ENCODE data around the gene FRMD1.
"Not testable (repeated sequence)": the region's sequence is repeated elsewhere in the genome, so short reads cannot be mapped to it uniquely, and the experiment has no call there.

FRMD1 gene

DNA sequence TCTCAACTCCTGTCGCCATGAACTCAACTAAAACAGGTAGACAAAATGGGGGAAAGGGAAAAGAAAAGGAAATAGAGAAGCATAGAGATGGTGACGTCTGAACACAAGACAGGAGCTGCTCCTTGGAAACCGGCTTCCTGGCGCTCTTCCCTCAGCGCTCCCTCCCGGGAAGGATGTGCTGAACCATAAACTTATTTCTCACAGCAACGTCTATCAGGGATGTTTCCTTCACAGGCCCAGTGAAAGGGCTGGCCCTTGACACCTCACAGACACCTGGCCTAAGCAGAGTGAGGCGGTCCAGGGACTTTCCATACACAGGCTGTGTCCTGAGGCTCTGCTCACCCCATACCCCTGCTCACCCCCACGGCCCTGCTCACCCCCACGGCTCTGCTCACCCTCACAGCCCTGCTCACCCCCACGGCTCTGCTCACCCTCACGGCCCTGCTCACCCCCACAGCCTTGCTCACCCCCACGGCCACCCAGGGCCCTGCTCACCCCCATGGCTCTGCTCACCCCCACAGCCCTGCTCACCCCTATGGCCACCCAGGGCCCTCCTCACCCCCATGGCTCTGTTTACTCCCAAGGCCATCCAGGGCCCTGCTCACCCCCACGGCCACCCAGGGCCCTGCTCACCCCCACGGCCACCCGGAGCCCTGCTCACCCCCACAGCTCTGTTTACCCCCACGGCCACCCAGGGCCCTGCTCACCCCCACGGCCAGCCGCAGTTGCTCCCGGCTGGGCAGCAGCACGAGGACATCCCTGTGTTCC is 653 bp downstream of the FRMD1 start:
- no peak for DNase-seq (ENCODE audit: low spot score)

DNA sequence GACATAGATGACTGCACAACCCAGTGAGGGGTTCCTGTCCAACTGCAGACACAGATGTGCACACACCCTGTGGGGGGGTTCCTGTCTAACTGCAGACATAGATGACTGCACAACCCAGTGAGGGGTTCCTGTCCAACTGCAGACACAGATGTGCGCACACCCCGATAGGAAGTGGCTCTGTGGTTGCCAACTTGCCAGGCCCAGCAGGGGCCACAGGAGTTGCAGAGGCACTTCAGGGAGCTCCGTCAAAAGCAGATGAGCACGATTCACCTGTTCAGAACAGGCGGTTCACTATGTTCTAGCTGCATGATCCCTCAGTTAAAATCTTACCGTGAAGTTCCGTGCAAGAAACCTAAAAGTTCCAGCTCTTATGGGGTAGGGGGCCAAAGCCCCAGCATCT is 1.6 kb downstream of the FRMD1 start:
- DNase-seq (ENCODE audit: low spot score): not testable (repeated sequence)

DNA sequence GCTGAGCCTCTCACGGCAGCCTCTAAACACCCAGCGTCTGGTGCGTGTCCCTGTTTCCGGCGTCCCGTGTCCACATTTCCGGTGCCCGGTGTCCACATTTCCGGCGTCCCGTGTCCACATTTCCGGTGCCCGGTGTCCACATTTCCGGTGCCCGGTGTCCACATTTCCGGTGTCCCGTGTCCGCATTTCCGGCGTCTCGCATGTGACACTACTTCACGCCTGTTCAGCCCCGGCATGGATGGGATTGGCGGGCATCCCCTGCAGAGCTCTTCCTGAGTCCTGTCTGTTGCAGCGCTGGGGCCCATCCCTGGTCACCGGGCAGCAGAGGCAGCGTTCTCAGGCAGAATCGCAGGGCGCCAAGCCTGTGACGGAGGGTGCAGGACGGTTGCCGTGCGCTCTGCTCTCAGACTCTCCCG is 3.2 kb downstream of the FRMD1 start:
- no peak for DNase-seq (ENCODE audit: low spot score)

DNA sequence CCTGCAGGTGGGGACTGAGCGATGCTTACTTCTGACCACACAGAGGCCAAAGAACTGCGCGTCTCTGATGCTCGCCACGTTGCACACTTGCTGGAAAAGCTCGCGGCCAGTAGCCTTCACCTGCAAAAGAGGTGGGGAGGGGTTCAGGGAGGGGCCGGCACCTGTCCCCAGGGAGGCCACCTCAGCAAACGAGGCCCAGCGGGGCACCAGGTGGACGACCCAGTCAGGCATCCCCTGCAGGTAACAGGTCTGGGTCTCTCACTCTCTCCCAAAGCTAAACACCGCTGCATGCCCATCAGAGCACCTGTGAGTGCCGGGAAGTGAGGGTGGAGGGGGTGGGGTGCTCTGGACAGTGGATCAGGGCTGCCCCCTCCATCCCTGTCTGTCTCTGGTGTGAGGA is 3.8 kb downstream of the FRMD1 start:
- no peak for DNase-seq (ENCODE audit: low spot score)

DNA sequence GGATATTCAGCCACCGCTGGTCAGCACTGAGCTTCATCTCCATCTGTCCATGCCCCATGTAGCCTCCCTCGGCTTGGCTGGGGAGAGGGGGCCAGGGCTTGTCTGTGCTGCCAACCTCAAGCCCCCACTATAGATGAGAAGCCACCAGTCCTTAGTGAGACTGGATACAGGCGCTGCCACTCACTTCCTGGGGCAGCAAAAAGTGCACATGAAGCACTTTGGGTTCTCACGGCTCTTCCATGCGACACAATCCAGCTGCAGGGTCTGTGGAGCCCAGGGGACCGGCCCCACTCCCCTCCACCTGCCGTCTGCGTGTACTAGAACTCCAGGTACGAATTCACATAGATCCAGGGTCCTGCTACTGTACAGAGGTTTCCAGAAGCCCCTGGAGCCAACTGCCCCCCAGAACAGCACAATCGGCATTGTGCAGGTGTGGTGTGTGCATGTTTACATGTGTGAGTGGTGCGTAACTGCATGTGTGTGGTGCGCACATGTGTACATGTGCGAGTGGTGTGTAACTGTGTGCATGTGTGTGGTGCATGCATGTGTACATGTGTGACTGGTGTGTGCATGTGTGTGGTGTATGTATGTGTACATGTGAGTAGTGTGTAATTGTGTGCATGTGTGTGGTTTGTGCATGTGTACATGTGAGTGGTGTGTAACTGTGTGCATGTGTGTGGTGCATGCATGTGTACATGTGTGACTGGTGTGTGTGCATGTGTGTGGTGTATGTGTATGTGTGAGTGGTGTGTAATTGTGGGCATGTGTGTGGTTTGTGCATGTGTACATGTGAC is 4.9 kb downstream of the FRMD1 start:
- DNase-seq (ENCODE audit: low spot score): no peak

DNA sequence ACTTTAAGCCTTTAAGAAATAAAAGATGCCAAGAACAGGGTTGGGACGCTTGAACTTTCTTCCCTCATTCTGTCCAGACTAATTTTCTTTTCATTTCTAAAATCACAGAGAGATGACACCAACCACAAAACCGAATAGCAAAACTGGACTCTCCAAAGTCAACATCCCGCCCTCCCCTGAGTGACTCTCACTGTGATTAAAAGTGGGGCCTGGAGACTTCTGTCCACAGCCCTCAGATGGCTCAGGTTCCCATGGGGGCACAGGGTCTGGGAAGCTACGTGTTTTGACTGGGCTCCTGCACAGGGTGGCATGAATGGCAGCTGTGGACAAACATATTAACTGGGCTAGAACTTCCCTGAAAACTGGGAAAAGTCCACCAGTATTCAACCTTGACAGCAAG is 6.3 kb downstream of the FRMD1 start:
- no peak for DNase-seq (ENCODE audit: low spot score)

DNA sequence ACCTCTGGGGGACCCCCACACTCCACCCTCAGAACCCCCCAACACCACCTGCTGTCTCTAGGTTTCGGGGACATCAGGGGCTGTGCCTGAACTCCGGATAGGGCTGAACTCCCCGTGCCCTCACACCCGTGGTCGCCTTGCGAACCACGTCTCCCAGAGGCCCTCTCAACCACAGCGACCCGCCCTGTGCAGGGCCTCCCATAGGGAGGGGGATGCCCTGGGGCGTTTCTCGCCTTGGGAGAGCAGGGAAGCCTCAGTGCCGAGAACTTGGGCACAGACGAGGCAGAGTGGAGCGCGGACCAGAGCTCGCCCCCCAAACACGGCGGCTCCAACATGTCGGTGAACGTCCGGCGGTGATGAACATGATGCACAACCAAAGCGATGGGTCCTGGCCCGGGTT is 6.8 kb downstream of the FRMD1 start:
- DNase-seq (ENCODE audit: low spot score): no peak

DNA sequence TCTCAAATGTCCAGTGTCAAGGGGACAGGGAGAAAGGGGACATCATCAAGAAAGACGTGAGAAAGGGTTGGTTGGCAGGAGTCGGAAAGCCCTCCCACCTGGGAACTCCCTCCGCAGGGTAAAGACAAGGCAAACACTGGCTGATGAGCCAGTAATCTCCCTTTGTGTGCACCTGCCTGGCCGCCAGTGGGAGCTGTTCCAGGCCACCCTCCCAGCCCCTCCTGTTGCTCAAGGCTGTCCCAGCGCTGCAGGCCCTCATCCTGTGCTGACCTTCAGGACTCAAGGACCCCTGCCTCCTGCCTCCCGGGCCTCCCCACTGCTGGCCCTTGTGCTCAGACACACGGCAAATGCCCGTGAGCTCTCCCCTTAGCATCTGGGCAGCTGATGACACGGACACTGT is 7.4 kb downstream of the FRMD1 start:
- no peak for DNase-seq (ENCODE audit: low spot score)

DNA sequence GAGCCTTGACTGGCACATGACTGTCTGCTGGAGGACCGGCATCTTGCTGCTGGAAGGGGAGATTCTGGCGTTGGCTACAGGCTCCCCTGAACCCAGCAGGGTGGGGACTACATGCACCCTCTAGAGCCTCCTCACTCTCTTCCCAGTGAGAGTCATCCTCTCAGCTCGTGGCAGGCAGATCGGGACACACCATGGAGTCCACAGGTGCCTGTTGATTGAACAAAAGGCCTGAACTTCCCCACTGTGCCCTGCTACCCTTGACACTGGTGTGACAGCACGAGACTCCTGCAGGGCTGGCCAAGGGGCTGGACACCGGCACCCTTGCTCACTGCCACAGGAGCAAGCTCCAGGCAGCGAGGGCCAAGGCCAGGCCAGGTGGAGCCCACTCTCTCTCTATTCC is 8.2 kb downstream of the FRMD1 start:
- DNase-seq (ENCODE audit: low spot score): no peak

DNA sequence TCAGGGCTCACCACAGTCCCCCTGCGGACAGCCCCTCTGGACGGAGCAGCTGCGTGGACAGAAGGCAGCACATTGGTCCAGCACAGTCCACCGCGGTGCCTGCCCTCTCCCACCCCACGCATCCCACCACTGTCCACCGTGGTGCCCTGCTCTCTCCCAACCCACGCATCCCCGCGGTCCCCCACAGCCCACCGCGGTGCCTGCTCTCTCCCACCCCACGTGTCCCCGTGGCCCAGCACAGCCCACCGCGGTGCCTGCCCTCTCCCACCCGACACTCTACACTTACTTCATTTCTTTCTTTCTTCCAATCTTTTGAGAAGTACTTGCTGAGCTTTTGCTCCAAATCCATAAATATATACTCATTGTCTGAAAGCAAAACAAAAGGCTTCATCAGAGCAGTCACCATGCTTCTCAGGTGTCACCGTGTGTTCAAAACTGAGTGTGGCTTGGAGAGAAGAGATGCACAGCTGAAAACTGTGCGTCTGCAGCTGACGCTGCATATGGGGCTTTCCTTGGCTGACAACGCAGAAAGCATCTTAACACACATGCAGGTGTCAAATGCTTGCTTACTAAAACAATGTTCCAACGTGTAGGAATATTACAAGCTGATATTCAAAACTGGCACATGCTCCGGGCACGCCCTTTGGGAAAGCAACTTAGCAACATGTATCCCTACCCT is 11.8 kb downstream of the FRMD1 start:
- no peak for DNase-seq (ENCODE audit: low spot score)

DNA sequence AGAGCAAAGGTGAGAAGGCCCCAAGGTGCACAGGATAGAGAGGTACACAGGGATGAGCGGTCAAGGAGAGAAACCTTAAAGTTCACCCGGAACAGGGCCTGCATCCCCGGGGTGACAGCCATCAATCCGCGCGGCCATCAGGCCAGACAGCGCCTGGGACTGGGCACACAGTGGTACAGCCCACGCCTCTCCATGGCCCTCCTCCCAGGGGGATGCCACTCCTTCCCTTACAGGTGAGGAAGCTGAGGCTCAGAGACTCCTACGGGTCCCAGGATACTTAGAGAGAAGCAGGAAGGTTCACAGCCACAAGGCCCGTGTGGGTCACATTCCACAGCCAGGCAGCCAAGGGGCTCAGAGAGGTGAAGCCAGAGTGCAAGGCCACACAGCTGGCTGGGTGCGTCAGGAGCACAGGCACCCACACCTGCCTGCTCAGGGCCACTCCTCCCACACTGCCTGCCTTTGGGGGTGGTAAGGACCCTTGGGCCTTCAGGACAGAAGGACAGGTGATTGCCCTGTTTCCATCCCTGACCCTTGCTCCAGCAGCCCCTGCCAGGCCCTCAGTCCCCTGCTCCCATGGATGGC is 14.7 kb downstream of the FRMD1 start:
- no peak for DNase-seq (ENCODE audit: low spot score)

DNA sequence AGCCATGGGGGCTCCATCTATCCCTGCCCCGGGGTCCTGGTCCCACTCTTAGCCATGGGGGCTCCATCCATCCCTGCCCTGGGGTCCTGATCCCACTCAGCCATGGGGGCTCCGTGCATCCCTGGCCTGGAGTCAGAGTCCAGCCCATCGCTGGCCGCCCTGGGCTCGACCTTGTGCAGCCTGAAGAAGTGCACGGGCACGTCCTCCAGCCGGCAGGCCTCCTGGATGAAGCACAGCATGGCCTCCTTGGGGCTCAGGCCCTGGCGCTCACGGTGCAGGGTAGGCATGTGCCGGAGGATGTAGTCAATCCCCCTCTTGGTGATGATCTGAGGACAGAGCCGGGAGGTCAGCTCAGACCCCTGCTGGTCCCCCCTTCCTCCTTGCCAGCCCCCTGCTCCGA is 15.6 kb downstream of the FRMD1 start:
- DNase-seq (ENCODE audit: low spot score): no peak

DNA sequence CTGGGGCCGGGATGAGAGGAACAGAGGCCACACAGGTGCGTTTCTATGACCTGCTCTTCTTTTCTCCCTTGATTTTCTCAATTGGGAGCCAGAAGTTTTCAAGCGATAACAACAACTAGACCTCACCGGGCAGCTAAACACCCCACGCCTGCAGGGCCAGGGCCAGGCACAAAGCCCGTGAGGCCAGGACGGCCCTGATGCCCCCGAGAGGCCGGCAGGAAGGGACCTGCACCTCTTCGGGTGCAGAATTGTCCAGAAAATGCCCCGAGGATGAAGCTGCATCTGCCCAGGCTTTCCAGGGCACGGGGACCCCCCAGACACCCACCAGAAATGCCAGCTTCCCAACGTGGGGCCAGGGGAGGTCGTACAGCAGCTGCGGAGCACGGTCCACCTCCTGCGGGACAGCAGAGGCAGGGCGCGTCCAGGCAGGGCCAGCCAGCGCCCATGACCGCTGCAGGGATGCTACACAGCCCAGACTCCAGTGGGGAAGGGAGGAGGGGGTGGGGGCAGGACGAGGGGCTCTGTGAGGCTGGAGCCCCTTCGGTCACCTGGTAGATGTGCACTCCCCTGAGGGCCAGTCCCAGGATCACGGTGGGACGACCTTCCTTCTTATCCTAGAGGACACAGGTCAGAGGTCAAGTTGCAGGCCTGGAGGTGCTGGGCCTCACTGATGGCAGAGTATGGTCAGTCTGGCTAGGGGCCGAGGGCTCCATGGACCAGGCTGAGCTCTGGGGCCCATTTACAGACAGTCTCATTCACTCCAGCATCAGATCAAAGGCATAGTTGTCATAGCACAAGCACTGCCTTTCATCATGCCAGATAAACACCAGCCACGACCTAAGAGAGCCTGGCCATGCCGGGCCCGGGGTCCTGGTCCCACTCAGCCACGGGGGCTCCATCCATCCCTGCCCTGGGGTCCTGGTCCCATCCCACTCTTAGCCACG is 16.4 kb downstream of the FRMD1 start:
- DNase-seq (ENCODE audit: low spot score): no peak

DNA sequence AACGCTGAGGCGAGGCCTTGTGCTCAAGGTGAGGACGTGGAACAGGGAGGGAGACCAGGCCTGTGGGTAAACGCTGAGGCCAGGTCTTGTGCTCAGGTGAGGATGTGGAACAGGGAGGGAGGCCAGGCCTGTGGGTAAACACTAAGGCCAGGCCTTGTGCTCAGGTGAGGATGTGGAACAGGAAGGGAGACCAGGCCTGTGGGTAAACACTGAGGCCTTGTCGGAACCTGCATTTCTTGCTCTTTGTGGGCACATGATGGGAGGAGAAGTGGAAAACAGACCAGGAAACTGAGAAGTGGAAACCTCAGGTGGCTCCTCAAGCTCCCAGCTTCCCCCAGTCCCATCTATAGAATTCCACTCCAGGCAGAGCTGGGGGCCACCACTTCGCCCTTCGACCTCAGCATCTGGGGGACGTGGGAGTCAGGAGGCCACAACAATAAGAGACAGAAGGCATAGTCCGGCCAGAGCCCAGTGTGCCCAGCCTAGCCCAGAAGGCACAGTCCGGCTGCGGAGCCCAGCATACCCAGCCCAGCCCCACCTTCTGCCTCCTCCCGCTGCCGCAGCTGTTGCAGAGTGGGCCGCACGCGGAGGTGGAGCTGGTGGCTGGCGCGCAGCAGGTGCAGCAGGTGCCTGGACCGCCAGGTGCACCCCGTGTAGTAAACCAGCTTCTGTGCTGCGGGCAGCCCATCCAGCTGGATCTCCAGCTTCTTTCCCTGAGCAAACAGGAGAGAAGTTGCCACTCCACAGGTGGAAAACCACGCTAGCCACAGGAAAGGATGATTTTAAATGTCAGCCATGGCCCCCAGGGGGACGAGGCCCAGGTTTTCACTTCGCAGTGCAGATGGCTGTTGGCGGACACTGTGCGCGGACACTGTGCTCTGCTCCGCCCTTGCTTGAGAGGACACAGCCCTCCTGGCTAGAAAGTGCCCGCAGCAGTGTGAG is 17.5 kb downstream of the FRMD1 start:
- no peak for DNase-seq (ENCODE audit: low spot score)

DNA sequence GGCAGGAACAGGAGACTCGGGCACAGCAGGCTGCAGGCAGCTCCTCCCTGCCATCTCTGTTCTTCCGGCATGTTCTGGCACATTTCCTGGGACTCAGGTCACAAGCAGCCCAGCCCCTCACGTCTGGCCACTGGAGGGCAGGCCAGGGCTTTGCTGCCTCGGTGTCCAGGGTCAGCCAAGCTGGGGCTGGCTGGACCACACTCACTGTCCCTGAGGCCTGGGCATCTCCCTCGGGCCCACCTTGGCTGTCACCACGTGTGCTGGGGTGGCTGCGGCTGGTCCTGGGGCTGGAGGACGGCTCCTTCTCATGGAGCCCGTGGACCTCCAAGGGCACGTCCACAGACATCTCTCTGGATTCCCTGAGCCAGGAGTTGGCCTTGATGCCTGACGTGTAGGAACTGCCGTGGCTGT is 18.5 kb downstream of the FRMD1 start:
- peak; percentile 75 for DNase-seq (ENCODE audit: low spot score)

DNA sequence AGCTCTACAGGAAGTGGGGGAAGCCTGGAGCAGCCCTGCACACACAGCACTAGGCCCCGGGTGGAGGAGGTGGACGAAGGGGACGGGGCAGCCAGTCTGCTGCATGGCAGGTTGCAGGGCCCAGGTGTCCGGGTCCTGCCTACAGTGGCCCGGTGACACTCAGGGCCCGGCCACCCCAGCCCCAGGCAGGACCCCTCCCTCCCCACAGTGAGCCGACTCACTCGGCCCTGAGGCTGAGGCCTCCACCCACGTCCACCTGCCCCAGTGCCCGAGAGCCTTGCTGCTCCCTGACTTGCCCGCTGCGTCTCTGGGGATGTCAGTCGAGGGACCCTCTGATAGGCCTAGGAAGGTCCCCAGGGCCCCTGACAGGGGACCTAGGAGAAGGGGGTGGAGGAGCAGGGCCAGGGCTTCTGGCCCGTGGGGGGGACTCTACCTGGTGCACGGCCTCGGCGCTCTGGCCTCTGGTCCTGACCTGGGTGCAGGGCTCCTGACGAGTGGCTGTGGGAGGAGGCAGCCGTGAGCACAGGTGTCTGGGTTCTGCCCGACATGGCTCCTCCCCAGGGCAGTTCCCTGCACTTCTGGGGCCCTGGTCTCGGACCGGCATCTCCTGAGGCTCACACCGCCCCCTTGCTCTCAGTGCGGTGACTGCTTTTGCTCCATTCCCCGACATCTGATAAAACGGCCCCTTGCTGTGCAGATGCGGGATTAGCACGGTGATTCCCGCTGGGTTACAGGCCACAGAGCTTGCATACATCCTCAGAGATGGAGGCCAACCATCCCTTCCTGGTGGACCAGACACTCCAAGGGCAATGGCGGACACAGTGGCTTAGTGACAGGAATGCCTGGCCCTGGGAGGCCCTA is 20.1 kb downstream of the FRMD1 start:
- no peak for DNase-seq (ENCODE audit: low spot score)

DNA sequence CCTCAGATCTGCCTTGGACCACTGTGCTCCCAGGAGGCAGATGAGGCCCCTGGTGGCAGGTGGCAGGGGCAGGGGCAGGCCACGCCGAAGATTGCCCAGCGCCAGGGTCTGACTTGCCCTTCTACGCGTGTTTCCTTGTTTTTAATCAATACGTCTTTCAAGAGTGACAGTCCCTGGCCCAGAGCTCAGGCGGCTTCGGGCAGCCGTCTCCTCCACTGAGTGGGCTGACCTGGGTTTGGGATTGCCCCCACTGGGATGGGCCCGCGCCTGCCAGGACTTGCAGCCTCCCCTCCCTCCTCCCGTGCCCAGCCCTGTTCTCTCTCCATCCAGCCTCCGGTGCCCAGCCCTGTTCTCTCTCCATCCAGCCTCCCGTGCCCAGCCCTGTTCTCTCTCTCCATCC is 21.2 kb downstream of the FRMD1 start:
- DNase-seq (ENCODE audit: low spot score): no peak

DNA sequence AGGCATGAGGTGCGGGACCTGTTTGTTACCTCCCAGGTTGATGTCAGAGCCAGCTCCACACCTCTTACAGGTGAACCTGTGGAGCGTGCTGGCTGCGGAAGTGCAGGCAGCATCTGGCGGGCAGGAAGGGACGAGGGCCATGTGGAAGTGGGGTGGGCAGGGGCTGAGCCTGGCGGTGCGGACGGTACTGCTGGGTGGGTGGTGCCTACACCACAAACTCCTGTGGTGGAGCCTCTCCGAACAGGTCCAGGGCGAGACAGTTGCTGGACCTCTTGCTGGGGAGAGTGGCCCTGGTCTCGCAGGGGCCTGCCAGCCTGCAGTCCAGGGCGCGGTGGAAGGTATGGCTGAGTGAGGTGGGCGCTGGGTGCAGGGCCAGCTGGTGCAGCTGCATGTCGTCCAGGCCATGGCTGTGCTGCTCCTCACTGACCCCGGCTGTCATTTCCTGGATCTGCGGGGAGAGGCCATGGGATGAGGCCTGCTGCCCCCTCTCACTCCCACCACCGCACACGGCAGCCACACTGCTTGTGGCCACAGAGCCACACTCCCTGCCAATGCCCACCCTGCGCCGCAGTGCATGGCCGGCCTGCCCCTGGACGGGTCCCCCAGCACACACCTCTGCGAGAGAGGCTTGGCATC is 22.0 kb downstream of the FRMD1 start:
- no peak for DNase-seq (ENCODE audit: low spot score)

All from AG08395 (cell line).